ENCODE measurements around the gene ZNF618.

The ZNF618 gene

DNA sequence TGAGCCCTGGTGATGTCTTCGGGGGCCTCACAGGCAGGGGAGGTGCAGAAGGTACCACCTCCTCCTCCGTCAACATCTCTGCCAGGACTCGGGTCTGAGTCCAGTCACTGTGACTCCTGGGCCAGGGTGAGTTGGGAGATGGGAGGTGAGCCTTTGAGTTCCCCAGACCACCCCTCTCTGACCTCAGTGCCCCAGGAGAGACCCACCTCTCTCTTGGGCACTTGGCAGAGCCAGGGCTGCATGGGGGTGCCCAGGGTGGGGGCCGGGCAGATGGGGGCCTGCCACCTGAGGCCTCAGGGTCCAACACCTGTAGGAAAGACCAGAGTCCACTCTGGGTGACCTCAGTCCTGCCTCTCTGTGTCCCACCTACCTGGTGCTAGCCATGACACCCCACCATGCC lies 216.2 kb downstream of the ZNF618 start:
- Histone ChIP-seq H4K20me1 (ENCODE audit: control insufficient read depth, insufficient read depth, low read depth, low read length) (no peaks in the 10 kb centered on the region), H3K9me2 (replicated peaks; ENCODE audit: control insufficient read depth, low read length) (no peaks in the 10 kb centered on the region), H3K27ac (ENCODE audit: low read depth, low read length) (no peak overlapping the region), H3K9me3 (ENCODE audit: control insufficient read depth, insufficient read depth, low read length) (no peaks in the 10 kb centered on the region), H3K27me3 (ENCODE audit: control insufficient read depth, low read length) (no peaks in the 10 kb centered on the region; the same call in 1 of the 2 replicates), H3K4me1 (ENCODE audit: control insufficient read depth, low read length) (no peaks in the 10 kb centered on the region), H3K36me3 (ENCODE audit: control insufficient read depth, low read length) (no peaks in the 10 kb centered on the region), H3K4me3 (ENCODE audit: low read length) (no peak overlapping the region), H3K79me2 (ENCODE audit: control insufficient read depth, low read length) (no peaks in the 10 kb centered on the region), H3K4me2 (ENCODE audit: low read length) (no peak overlapping the region), H3F3A (ENCODE audit: control insufficient read depth, insufficient read depth) (no peaks in the 10 kb centered on the region)
- TF ChIP-seq EZH2phosphoT487 (IDR thresholded peaks at IDR 0.05; ENCODE audit: borderline replicate concordance, low read length) = no peak
- TF ChIP-seq, protein P1, sequence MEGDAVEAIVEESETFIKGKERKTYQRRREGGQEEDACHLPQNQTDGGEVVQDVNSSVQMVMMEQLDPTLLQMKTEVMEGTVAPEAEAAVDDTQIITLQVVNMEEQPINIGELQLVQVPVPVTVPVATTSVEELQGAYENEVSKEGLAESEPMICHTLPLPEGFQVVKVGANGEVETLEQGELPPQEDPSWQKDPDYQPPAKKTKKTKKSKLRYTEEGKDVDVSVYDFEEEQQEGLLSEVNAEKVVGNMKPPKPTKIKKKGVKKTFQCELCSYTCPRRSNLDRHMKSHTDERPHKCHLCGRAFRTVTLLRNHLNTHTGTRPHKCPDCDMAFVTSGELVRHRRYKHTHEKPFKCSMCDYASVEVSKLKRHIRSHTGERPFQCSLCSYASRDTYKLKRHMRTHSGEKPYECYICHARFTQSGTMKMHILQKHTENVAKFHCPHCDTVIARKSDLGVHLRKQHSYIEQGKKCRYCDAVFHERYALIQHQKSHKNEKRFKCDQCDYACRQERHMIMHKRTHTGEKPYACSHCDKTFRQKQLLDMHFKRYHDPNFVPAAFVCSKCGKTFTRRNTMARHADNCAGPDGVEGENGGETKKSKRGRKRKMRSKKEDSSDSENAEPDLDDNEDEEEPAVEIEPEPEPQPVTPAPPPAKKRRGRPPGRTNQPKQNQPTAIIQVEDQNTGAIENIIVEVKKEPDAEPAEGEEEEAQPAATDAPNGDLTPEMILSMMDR (IDR thresholded peaks at IDR 0.05; ENCODE audit: low read depth, low read length, poor library complexity, severe bottlenecking) = no peak

DNA sequence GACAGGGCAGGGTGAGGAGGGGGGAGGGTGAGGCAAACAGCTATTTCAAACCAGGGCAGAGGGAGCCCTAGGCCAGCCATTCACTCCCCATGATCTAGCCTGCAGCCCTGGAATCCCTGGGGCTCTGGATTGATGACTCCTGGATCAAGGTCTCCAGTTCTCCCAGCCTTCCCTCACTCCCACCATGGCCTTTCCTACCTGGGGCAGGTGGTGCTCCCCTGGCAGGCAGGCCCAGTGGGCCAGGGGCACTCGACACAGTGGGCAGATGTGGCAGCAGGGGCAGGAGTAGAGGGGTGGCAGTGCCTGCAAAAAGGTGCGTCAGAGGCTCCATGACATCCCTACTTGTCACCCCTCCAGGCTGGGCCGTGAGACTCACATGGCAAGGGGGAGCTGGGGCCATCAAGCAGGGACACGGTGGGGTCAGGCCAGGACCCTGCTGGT lies 216.9 kb downstream of the ZNF618 start:
- no peaks in the 10 kb centered on the region for H3K9me3 ChIP-seq (ENCODE audit: control insufficient read depth, insufficient read depth, low read length)
- no peaks in the 10 kb centered on the region for H3K9me2 ChIP-seq (replicated peaks; ENCODE audit: control insufficient read depth, low read length)
- no peaks in the 10 kb centered on the region for H3F3A ChIP-seq (ENCODE audit: control insufficient read depth, insufficient read depth)
- TF ChIP-seq, protein P1 (IDR thresholded peaks at IDR 0.05; ENCODE audit: low read depth, low read length, poor library complexity, severe bottlenecking) = no peak
- TF ChIP-seq EZH2phosphoT487 (IDR thresholded peaks at IDR 0.05; ENCODE audit: borderline replicate concordance, low read length) = no peak
- no peak overlapping the region for H3K27ac ChIP-seq (ENCODE audit: low read depth, low read length)
- H3K4me3 ChIP-seq (ENCODE audit: low read length) = no peak overlapping the region
- H3K4me1 ChIP-seq (ENCODE audit: control insufficient read depth, low read length) = no peaks in the 10 kb centered on the region
- no peaks in the 10 kb centered on the region for H4K20me1 ChIP-seq (ENCODE audit: control insufficient read depth, insufficient read depth, low read depth, low read length)
- no peaks in the 10 kb centered on the region for H3K79me2 ChIP-seq (ENCODE audit: control insufficient read depth, low read length)
- H3K4me2 ChIP-seq (ENCODE audit: low read length) = no peak overlapping the region
- no peaks in the 10 kb centered on the region for H3K36me3 ChIP-seq (ENCODE audit: control insufficient read depth, low read length)
- no peaks in the 10 kb centered on the region for H3K27me3 ChIP-seq (ENCODE audit: control insufficient read depth, low read length)

DNA sequence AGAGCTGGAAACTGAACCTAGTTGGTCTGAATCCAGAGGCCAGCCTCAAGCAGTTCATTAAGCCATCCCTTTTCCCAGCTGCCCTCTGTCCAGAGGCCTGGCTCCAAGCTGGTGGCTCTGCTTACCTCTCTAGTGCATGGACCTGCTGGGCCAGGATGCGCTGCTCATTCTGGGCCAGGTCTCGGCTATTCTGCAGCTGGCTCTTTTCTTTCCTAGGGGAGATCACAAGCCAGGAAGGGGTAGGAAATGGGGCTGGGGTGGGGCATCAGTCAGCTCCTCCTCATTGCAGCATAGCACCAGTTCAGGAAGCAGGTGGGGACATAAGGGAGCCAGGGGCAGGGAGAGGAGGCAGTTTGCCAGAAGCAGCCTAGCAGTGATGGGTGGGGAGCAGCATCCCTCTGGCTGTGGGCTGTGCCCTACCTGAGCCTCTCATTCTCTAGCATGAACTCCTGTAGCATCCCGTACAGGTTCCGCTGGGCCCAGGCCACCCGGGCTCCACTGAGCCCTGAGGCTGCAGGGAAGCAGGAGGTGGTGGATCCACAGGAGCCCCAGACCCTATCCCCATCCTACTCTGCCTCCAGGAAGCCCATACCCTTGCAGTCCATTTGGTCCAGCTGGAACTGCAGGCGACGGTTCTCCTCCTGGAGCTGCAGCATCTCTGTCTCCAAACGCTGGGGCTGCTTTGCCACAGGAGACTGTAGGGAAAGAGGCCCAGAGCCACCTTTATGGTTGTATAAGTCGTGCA lies 217.8 kb downstream of the ZNF618 start:
- Histone ChIP-seq H3K9me2 (replicated peaks; ENCODE audit: control insufficient read depth, low read length) (no peaks in the 10 kb centered on the region), H3K4me3 (ENCODE audit: low read length) (no peak overlapping the region), H3K4me2 (ENCODE audit: low read length) (no peak overlapping the region), H3K9me3 (ENCODE audit: control insufficient read depth, insufficient read depth, low read length) (no peaks in the 10 kb centered on the region), H4K20me1 (ENCODE audit: control insufficient read depth, insufficient read depth, low read depth, low read length) (no peaks in the 10 kb centered on the region), H3K36me3 (ENCODE audit: control insufficient read depth, low read length) (no peaks in the 10 kb centered on the region), H3K27me3 (ENCODE audit: control insufficient read depth, low read length) (no peaks in the 10 kb centered on the region), H3K4me1 (ENCODE audit: control insufficient read depth, low read length) (no peaks in the 10 kb centered on the region), H3K27ac (ENCODE audit: low read depth, low read length) (no peak overlapping the region), H3F3A (ENCODE audit: control insufficient read depth, insufficient read depth) (no peaks in the 10 kb centered on the region), H3K79me2 (ENCODE audit: control insufficient read depth, low read length) (no peaks in the 10 kb centered on the region)
- no peak for TF ChIP-seq EZH2phosphoT487 (IDR thresholded peaks at IDR 0.05; ENCODE audit: borderline replicate concordance, low read length)
- TF ChIP-seq, protein P1 (IDR thresholded peaks at IDR 0.05; ENCODE audit: low read depth, low read length, poor library complexity, severe bottlenecking) = no peak
